Right lobe of liver (tissue), 6 donors: ENCODE data around the gene SYVN1. TPM values are rescaled to one million over a fixed set of nuclear protein-coding genes. Genes with fewer than 3 reads are reported as not detected.

Experiments
- ATAC-seq, 4 donors: fragments of 200-7000 bp; cut with Tn5 transposase; one replicate each; pipeline ENCODE4 v1.9.1; 2020; ENCODE audit warnings: mild to moderate bottlenecking in 4 of 4, moderate library complexity in 4 of 4
- DNase-seq, 3 donors: peaks; one replicate each; pipeline ENCODE4 v3.0.0-alpha.2; 2020
- H3K27ac ChIP-seq, 3 donors: fragments of 200-600 bp; one replicate each; pipeline ENCODE4 v1.8.0; 2022
- H3K27me3 ChIP-seq, 2 donors: fragments of 200-600 bp; one replicate each; pipeline ENCODE4 v1.8.0; 2022
- H3K36me3 ChIP-seq, 4 donors: fragments of 200-600 bp; sonication (generic) in 1 of 4; one replicate each; pipeline versions ENCODE4 v1.5.1 to v1.8.0; 2017 to 2022; ENCODE audit warnings: control low read depth in 1 of 4
- H3K4me1 ChIP-seq, 4 donors: fragments of 200-600 bp; sonication (generic) in 1 of 4; one replicate each; pipeline versions ENCODE4 v1.5.1 to v1.8.0; 2017 to 2022; ENCODE audit warnings: control low read depth in 1 of 4
- H3K4me3 ChIP-seq, 3 donors: fragments of 200-600 bp; one replicate each; pipeline ENCODE4 v1.8.0; 2022
- H3K9me3 ChIP-seq, 4 donors: fragments of 200-600 bp; sonication (generic) in 1 of 4; one replicate each; pipeline versions ENCODE4 v1.5.1 to v1.8.0; 2017 to 2022; ENCODE audit warnings: control low read depth in 1 of 4
- POLR2A ChIP-seq: fragments of 450-650 bp; IDR thresholded peaks from one replicate; pipeline ENCODE4 v1.6.1; 2017; ENCODE audit warnings: antibody characterized with exemption, mild to moderate bottlenecking
- WGBS: methylation state at CpG from one replicate; pipeline ENCODE4 v1.1.6; 2018; ENCODE audit warnings: low coverage, low lambda C conversion rate; ENCODE audit not compliant: insufficient coverage; ENCODE audit errors: missing lambda C conversion rate; 5-methylcytosine and 5-hydroxymethylcytosine counted together
- intact Hi-C, 2 donors: fragments of 100-400 bp; cut with DNase I; formaldehyde crosslinking; loops; one replicate each; pipeline versions ENCODE4 v1.11.2 to v1.14.1; 2022
- total RNA-seq, 6 experiments: library from RNA; depleted of rRNA in 2 of 6; stranded (reverse); fragments of >200 nt in 2 of 6; fragmentation: NEBNext Ultra II Directional in 3 of 6; extraction: Animal tissue kit (Norgen Biotek cat#: 25700) in 3 of 6; gene quantifications; one replicate each; pipeline versions ENCODE4 v1.1.0 to v1.2.4, GENCODE V29; 2016 to 2023
- TF ChIP-seq, protein P1 (sequence below), 4 donors: fragments of 200-600 bp in 3 of 4; fragments of 450-650 bp in 1 of 4; IDR thresholded peaks; one replicate each; pipeline versions ENCODE4 v1.5.1 to v1.8.0; 2016 to 2022; ENCODE audit warnings: antibody characterized with exemption in 4 of 4, mild to moderate bottlenecking in 2 of 4
- donor health status: DM: no; HTN: yes; CAD: no.
- donor health status: DM: no; HTN: no; CAD: no.
- donor health status: DM: no; HTN: no; CAD: no.
- donor health status: DM: no; HTN: yes; CAD: no.
- donor health status: DM: no; HTN: yes; CAD: no.

SYVN1 gene
- total RNA-seq, 6 experiments from 2014 or later = 73.0 to 120 (median 109) TPM

DNA sequence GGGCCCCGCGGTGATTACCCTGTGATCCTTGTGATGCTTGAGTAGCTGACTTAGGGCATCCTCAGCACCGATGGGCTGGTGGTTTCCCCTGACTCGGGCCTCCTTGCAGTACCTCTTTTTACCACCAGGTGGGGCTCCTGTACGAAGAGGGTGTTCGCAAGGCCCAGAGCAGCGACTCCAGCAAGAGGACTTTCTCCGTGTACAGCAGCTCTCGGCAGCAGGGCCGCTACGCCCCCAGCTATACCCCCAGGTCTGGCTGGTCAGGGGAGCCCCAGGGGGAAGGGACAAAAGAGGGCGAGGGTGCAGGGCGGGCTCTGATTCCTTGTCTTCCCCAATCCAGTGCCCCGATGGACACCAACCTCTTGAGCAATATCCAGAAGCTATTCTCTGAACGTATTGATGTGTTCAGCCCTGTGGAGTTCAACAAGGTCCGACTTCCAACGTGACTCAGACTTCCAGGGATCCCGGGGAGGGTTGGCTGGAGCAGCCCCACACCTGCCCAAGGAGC is 23.9 kb downstream of the SYVN1 start:
- Histone ChIP-seq H3K4me1 (peaks cover 0 to 31% (median 20%) of the 10 kb centered on the region in 4 donors), H3K27ac (peak overlapping the region in 2 of 3 donors; percentile 38 to 93), H3K36me3 (peaks cover 0 to 9% (median 3%) of the 10 kb centered on the region in 4 donors), H3K4me3 (peak overlapping the region in 1 of 3 donors; percentile 25), H3K9me3 (no peaks in the 10 kb centered on the region), H3K27me3 (no peaks in the 10 kb centered on the region)
- TF ChIP-seq POLR2A = no peak
- TF ChIP-seq, protein P1, sequence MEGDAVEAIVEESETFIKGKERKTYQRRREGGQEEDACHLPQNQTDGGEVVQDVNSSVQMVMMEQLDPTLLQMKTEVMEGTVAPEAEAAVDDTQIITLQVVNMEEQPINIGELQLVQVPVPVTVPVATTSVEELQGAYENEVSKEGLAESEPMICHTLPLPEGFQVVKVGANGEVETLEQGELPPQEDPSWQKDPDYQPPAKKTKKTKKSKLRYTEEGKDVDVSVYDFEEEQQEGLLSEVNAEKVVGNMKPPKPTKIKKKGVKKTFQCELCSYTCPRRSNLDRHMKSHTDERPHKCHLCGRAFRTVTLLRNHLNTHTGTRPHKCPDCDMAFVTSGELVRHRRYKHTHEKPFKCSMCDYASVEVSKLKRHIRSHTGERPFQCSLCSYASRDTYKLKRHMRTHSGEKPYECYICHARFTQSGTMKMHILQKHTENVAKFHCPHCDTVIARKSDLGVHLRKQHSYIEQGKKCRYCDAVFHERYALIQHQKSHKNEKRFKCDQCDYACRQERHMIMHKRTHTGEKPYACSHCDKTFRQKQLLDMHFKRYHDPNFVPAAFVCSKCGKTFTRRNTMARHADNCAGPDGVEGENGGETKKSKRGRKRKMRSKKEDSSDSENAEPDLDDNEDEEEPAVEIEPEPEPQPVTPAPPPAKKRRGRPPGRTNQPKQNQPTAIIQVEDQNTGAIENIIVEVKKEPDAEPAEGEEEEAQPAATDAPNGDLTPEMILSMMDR (IDR thresholded peaks at IDR 0.05) = peak; percentile 98 to 100 (median 99)
- WGBS = 8% methylated on average over 8 of the region's 18 CpGs
- DNase-seq (peak; percentile 80 to 88 (median 87)), ATAC-seq (peak; percentile 53 to 61 (median 56))
- intact Hi-C loops = loop anchor here in 1 of 2 donors (5.0 kb wide), 1 partner anchor 147 kb away; no protein-coding TSS in a partner anchor

DNA sequence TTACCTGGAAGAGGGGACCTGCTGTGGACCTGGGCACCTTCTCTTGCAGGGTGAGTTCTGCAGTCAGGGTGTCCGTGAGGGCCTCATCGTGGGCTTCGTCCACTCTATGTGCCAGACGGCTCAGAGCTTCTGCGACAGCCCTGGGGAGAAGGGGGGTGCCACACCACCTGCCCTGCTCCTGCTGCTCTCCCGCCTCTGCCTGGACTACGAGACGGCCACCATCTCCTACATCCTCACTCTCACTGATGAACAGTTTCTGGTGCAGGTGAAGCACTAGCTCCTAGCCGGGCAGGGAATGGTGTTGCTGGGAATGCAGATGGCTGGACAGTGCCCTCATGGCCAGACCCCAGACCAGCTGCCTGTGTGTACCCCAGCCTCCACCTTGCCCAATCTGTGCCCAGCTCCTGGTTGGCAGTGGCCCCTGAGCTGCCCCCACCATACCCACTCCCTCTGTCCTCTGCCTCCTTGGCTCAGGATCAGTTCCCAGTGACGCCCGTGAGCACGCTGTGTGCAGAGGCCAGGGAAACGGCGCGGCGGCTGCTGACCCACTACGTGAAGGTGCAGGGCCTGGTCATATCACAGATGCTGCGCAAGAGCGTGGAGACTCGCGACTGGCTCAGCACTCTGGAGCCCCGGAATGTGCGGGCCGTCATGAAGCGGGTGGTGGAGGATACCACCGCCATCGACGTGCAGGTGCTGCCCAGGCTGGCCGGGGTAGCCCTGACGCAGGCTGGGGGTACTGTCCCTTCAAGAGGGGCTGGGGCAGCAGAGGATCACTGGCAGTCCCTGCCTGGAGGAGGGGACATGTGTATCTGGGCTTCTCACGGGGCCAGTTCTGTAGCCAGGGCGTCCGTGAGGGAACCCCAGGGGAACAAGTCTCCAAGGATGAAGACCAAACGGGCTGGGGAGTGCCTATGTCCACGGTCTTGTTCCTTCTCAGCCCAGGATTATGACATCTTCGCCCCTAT is 24.8 kb downstream of the SYVN1 start:
- H3K27me3 ChIP-seq = no peaks in the 10 kb centered on the region
- H3K4me1 ChIP-seq = peaks cover 0 to 34% (median 20%) of the 10 kb centered on the region in 4 donors
- H3K9me3 ChIP-seq = no peaks in the 10 kb centered on the region
- H3K27ac ChIP-seq = no peak overlapping the region
- ATAC-seq = no peak
- no peak overlapping the region for H3K4me3 ChIP-seq
- 60% methylated on average over 7 of the region's 36 CpGs for WGBS
- DNase-seq = no peak
- H3K36me3 ChIP-seq = peaks cover 0 to 9% (median 3%) of the 10 kb centered on the region in 4 donors
- no peak for TF ChIP-seq POLR2A
- TF ChIP-seq, protein P1 (IDR thresholded peaks at IDR 0.05) = no peak
- intact Hi-C loops = loop anchor here in 1 of 2 donors (5.0 to 10.0 kb wide), 2 partner anchors 75 to 148 kb away; no protein-coding TSS in a partner anchor

DNA sequence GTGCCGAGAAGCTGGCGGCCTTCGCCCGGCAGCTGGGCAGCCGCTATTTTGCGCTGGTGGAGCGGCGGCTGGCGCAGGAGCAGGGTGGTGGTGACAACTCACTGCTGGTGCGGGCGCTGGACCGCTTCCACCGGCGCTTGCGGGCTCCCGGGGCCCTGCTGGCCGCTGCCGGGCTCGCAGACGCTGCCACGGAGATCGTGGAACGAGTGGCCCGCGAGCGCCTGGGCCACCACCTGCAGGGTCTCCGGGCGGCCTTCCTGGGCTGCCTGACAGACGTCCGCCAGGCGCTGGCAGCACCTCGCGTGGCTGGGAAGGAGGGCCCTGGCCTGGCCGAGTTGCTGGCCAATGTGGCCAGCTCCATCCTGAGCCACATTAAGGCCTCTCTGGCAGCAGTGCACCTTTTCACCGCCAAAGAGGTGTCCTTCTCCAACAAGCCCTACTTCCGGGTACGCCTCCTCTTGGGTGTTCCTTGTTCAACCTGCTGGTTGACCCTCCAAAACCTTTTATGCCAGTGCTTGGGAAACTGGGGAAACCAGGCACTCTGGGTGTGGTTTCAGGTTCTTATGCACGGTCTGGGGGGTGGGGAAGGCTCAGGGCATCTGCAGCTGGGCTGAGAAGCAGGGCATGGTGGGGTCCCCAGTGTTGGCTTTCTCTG is 25.7 kb downstream of the SYVN1 start:
- Histone ChIP-seq H3K9me3 (no peaks in the 10 kb centered on the region), H3K27ac (no peak overlapping the region), H3K4me3 (no peak overlapping the region), H3K36me3 (peaks cover 0 to 9% (median 3%) of the 10 kb centered on the region in 4 donors), H3K4me1 (peaks cover 0 to 37% (median 20%) of the 10 kb centered on the region in 4 donors), H3K27me3 (no peaks in the 10 kb centered on the region)
- peak in 1 of 3 donors; percentile 22 for DNase-seq
- intact Hi-C loops = loop anchor here in 1 of 2 donors (10.0 kb wide), 1 partner anchor 74 kb away; no protein-coding TSS in a partner anchor
- TF ChIP-seq, protein P1 (IDR thresholded peaks at IDR 0.05) = no peak
- no peak for TF ChIP-seq POLR2A
- no CpG with 5 or more reads among the region's 38 CpGs for WGBS
- ATAC-seq = no peak

DNA sequence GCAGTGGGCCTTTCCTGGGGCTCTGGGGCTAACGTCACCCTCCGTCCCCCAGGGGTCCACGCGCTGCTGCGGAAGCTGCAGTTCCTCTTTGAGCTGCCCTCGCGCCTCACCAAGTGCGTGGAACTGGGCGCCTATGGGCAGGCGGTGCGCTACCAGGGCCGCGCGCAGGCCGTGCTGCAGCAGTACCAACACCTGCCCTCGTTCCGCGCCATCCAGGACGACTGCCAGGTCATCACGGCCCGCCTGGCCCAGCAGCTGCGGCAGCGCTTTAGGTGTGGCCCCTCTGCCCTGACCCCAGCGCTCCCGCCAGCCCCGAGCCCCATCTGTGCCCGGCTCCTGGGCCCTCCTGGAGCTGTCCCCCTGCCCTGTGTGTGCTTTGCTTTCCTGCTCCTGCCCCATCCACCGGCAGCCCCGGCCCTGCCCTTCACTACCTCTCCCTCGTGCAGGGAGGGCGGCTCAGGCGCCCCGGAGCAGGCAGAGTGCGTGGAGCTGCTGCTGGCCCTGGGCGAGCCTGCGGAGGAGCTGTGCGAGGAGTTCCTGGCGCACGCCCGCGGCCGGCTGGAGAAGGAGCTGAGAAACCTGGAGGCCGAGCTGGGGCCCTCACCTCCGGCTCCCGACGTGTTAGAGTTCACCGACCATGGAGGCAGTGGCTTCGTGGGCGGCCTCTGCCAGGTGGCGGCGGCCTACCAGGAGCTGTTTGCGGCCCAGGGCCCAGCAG is 26.4 kb downstream of the SYVN1 start:
- intact Hi-C loops = loop anchor here in 1 of 2 donors (10.0 kb wide), 1 partner anchor 73 kb away; no protein-coding TSS in a partner anchor
- ATAC-seq (no peak), DNase-seq (peak in 1 of 3 donors; percentile 23)
- peaks cover 0 to 37% (median 17%) of the 10 kb centered on the region in 4 donors for H3K4me1 ChIP-seq
- H3K4me3 ChIP-seq = no peak overlapping the region
- H3K9me3 ChIP-seq = no peaks in the 10 kb centered on the region
- WGBS = 89% methylated on average over 9 of the region's 52 CpGs
- no peak overlapping the region for H3K27ac ChIP-seq
- peaks cover 0 to 9% (median 3%) of the 10 kb centered on the region in 4 donors for H3K36me3 ChIP-seq
- TF ChIP-seq, protein P1 (IDR thresholded peaks at IDR 0.05) = no peak
- no peak for TF ChIP-seq POLR2A
- H3K27me3 ChIP-seq = no peaks in the 10 kb centered on the region
